Progenitor cell of endocrine pancreas (in vitro differentiated cells): Measurements from ENCODE around the gene CNTNAP2. TPM values are rescaled to one million over a fixed set of nuclear protein-coding genes. Genes with fewer than 3 reads are reported as not detected.

ENCODE experiments used
- DNase-seq: peaks from one replicate; pipeline ENCODE4 v3.0.0; 2021; ENCODE audit warnings: low spot score; ENCODE audit not compliant: unreplicated experiment
- H3K27ac Mint-ChIP-seq: 2 replicates; pipeline ENCODE4 v1.8.0; 2021; ENCODE audit warnings: mild to moderate bottlenecking, moderate library complexity, mixed read lengths
- H3K27me3 Mint-ChIP-seq: 2 replicates; pipeline ENCODE4 v1.8.0; 2021; ENCODE audit warnings: mixed read lengths
- H3K36me3 Mint-ChIP-seq: 2 replicates; pipeline ENCODE4 v1.8.0; 2022; ENCODE audit warnings: mixed read lengths; ENCODE audit not compliant: insufficient read depth
- H3K4me1 Mint-ChIP-seq: 2 replicates; pipeline ENCODE4 v1.8.0; 2021; ENCODE audit warnings: low read depth, mixed read lengths
- H3K4me3 Mint-ChIP-seq: 2 replicates; pipeline ENCODE4 v1.8.0; 2021; ENCODE audit warnings: low read depth, mild to moderate bottlenecking, moderate library complexity, mixed read lengths
- H3K9me3 Mint-ChIP-seq: 2 replicates; pipeline ENCODE4 v1.8.0; 2021; ENCODE audit warnings: low read depth, mixed read lengths
- CTCF ChIP-seq: fragments of 200-600 bp; sonication (generic); IDR thresholded peaks from one replicate; pipeline ENCODE4 v1.5.0; 2021; ENCODE audit warnings: antibody characterized with exemption, mild to moderate bottlenecking; ENCODE audit not compliant: unreplicated experiment
- total RNA-seq: library from RNA; stranded (reverse); gene quantifications from 2 replicates; pipeline ENCODE4 v1.2.1, GENCODE V29; 2021

The CNTNAP2 gene
- total RNA-seq, 1 donor from 2014 or later, result 6.5 TPM

DNA sequence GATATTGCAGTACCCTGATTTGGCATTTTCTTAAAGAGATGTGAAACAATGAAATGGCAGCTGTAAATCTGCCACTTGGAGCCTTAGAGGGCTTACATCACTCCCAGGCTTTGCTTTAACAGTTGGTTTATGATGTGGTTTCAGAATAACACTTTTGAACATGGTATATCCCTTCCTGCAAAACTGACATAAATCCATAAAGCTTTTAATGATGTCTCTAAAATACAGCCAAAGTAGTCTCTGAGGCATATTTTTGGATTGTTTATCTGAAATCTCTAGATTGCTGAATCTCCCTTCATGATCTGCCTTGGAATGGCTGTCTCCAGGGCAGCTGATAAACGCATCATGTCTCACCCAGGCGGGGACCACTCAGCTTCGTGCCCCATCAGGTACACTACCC is 2096.1 kb downstream of the CNTNAP2 start:
- Mint-ChIP-seq H3K36me3 (no peaks in the 10 kb centered on the region), H3K4me1 (no peaks in the 10 kb centered on the region), H3K27ac (no peak overlapping the region), H3K9me3 (peaks cover 10% of the 10 kb centered on the region), H3K27me3 (peaks cover 3% of the 10 kb centered on the region), H3K4me3 (no peak overlapping the region)
- TF ChIP-seq CTCF, result no peak
- DNase-seq, result no peak

DNA sequence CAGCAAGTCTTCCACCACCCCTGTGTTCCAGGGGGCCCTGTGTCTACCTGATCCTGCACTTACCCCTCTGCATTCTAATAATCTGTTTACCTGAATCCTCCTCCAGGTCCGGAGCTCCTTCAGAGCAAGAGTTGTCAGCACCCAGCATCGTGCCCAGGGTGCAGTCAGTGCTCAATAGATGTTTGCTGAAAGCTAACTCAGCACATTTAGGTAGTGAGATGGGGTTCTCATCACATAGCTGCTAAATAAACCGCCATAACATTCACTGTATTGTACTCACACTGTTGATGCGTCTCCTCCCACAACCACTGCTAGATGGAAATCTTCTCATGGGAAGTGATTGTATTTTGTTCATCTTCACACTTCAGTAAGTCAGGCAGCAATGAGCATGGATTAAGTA is 2097.5 kb downstream of the CNTNAP2 start:
- no peaks in the 10 kb centered on the region for H3K4me1 Mint-ChIP-seq
- H3K27me3 Mint-ChIP-seq, result peaks cover 3% of the 10 kb centered on the region
- H3K27ac Mint-ChIP-seq, result no peak overlapping the region
- no peak for DNase-seq
- H3K4me3 Mint-ChIP-seq, result no peak overlapping the region
- no peak for TF ChIP-seq CTCF
- H3K9me3 Mint-ChIP-seq, result peaks cover 10% of the 10 kb centered on the region
- no peaks in the 10 kb centered on the region for H3K36me3 Mint-ChIP-seq

- Mint-ChIP-seq H3K4me1 (no peaks in the 10 kb centered on the region), H3K36me3 (no peaks in the 10 kb centered on the region), H3K9me3 (peaks cover 6% of the 10 kb centered on the region), H3K4me3 (no peak overlapping the region), H3K27ac (no peak overlapping the region), H3K27me3 (no peaks in the 10 kb centered on the region)
- TF ChIP-seq CTCF, result no peak
- DNase-seq, result no peak
These were observed 2102.0 kb downstream of the CNTNAP2 start for GRCh38 chr7:148218603-148219002.

DNA sequence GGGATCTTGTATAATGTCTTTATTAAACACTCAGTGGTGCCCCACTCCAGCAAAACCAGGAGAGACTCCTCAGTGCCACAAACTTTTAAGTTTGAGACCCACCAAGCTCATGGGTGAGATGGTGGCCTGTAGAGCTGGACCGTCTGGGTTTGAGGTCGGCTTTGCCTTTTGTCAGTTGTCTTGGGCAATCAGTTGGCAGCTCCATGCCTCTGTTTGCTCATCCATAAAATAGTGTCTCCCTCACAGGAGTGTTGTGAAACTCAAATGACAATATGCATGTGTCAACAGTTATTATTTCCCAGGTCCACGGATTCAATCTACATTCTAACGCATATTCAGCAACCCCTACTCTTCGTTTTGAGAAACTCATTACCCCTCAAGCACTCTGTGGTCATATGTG is 2106.1 kb downstream of the CNTNAP2 start:
- DNase-seq, result no peak
- no peak overlapping the region for H3K27ac Mint-ChIP-seq
- no peaks in the 10 kb centered on the region for H3K27me3 Mint-ChIP-seq
- no peaks in the 10 kb centered on the region for H3K36me3 Mint-ChIP-seq
- TF ChIP-seq CTCF, result no peak
- no peak overlapping the region for H3K4me3 Mint-ChIP-seq
- H3K4me1 Mint-ChIP-seq, result no peaks in the 10 kb centered on the region
- H3K9me3 Mint-ChIP-seq, result no peaks in the 10 kb centered on the region

- no peak overlapping the region for H3K27ac Mint-ChIP-seq
- no peak for TF ChIP-seq CTCF
- no peaks in the 10 kb centered on the region for H3K36me3 Mint-ChIP-seq
- H3K4me3 Mint-ChIP-seq, result no peak overlapping the region
- H3K9me3 Mint-ChIP-seq, result no peaks in the 10 kb centered on the region
- H3K27me3 Mint-ChIP-seq, result no peaks in the 10 kb centered on the region
- no peak for DNase-seq
- no peaks in the 10 kb centered on the region for H3K4me1 Mint-ChIP-seq
These were observed 2106.6 kb downstream of the CNTNAP2 start for GRCh38 chr7:148223160-148223559.
